ENCODE data around the gene SIRPD.

SIRPD gene

DNA sequence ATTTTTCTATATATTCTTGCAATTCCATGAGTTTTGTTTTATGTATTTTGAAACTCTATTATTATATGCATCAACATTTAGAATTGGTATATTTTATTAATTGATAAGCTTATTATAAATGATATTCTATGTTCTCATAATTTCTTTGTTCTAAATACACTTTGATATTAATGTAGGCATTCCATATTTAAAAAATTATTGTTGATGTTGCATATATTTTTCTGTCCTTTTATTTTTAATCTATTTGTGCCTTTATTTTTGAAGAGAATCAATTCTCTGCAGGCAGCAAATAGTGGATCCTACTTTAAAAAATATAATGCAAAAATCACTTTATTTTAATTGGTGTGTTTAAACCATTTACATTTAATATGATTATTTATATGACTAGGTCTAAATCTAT, 29.6 kb downstream of the SIRPD start:
- no peaks in the 10 kb centered on the region for H3K27me3 ChIP-seq
- H3K4me3 ChIP-seq, result no peak overlapping the region
- DNase-seq, result no peak
- TF ChIP-seq, protein P1, sequence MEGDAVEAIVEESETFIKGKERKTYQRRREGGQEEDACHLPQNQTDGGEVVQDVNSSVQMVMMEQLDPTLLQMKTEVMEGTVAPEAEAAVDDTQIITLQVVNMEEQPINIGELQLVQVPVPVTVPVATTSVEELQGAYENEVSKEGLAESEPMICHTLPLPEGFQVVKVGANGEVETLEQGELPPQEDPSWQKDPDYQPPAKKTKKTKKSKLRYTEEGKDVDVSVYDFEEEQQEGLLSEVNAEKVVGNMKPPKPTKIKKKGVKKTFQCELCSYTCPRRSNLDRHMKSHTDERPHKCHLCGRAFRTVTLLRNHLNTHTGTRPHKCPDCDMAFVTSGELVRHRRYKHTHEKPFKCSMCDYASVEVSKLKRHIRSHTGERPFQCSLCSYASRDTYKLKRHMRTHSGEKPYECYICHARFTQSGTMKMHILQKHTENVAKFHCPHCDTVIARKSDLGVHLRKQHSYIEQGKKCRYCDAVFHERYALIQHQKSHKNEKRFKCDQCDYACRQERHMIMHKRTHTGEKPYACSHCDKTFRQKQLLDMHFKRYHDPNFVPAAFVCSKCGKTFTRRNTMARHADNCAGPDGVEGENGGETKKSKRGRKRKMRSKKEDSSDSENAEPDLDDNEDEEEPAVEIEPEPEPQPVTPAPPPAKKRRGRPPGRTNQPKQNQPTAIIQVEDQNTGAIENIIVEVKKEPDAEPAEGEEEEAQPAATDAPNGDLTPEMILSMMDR (IDR thresholded peaks at IDR 0.05), result no peak
- intact Hi-C loops (cut with DNase I; ENCODE audit: low total_unique reads), result no loop called here
- H3K9me3 ChIP-seq, result no peaks in the 10 kb centered on the region
- no peaks in the 10 kb centered on the region for H3K4me1 ChIP-seq
- H3K27ac ChIP-seq, result no peak overlapping the region
- H3K36me3 ChIP-seq, result no peaks in the 10 kb centered on the region

DNA sequence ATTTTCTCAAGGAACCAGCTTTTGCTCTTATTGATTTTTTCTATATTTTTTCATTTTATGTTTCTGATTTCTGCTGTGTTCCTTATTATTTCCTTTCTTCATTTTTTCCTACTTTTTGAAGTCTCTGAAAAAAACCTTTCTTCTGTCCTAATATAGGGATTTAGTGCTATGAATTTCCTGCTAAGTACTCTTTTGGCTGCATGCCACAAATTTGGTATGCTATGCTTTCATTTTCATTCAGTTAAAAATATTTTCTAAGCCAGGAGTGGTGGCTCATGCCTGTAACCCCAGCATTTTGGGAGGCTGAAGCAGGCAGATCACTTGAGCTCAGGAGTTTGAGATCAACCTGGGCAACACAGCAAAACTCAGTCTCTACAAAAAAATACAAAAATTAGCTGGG, 30.6 kb downstream of the SIRPD start:
- TF ChIP-seq, protein P1 (IDR thresholded peaks at IDR 0.05), result no peak
- Histone ChIP-seq H3K4me3 (no peak overlapping the region), H3K27me3 (no peaks in the 10 kb centered on the region), H3K36me3 (no peaks in the 10 kb centered on the region), H3K9me3 (no peaks in the 10 kb centered on the region), H3K27ac (no peak overlapping the region), H3K4me1 (no peaks in the 10 kb centered on the region)
- no peak for DNase-seq
- intact Hi-C loops (cut with DNase I; ENCODE audit: low total_unique reads), result no loop called here

DNA sequence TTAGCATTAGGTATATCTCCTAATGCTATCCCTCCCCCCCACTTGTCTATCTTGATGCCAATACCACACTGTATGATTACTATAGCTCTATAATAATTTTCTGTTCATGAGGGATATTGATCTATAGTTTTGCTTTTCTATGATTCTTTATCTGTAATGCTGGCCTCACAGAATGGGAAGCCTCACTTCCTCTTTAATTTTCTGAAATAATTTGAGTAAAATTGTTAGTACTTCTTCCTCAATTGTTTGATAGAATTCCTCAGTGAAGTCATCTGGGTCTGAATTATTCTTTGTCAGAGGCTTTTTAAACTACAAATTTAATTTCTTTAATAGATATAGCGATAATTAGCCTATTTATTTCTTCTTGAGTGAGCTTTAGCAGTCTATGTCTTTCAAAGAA, 31.2 kb downstream of the SIRPD start:
- intact Hi-C loops (cut with DNase I; ENCODE audit: low total_unique reads), result no loop called here
- Histone ChIP-seq H3K4me3 (no peak overlapping the region), H3K27me3 (no peaks in the 10 kb centered on the region), H3K4me1 (no peaks in the 10 kb centered on the region), H3K36me3 (no peaks in the 10 kb centered on the region), H3K9me3 (no peaks in the 10 kb centered on the region), H3K27ac (no peak overlapping the region)
- TF ChIP-seq, protein P1 (IDR thresholded peaks at IDR 0.05), result no peak
- no peak for DNase-seq

DNA sequence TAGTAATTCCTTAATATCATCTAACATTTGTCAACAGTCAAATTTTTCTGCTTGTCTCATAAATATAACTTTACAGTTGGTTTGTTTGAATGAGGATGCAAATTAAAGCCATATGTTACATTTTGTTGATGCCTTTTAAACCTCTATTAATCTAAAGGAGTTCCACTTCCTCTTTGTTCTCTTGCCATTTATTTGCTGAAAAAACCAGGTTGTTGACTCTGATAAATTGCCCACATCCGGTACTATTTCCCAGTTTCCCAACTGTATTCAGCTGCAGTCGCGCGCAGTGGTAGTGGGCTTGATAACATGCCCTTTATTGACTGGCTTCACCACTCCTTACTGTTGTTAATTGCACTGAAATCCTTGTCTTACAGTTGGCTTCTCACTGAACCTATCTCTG, 33.5 kb downstream of the SIRPD start:
- intact Hi-C loops (cut with DNase I; ENCODE audit: low total_unique reads), result no loop called here
- no peaks in the 10 kb centered on the region for H3K4me1 ChIP-seq
- H3K27ac ChIP-seq, result no peak overlapping the region
- no peak overlapping the region for H3K4me3 ChIP-seq
- H3K9me3 ChIP-seq, result no peaks in the 10 kb centered on the region
- H3K27me3 ChIP-seq, result no peaks in the 10 kb centered on the region
- TF ChIP-seq, protein P1 (IDR thresholded peaks at IDR 0.05), result no peak
- no peaks in the 10 kb centered on the region for H3K36me3 ChIP-seq
- DNase-seq, result no peak

DNA sequence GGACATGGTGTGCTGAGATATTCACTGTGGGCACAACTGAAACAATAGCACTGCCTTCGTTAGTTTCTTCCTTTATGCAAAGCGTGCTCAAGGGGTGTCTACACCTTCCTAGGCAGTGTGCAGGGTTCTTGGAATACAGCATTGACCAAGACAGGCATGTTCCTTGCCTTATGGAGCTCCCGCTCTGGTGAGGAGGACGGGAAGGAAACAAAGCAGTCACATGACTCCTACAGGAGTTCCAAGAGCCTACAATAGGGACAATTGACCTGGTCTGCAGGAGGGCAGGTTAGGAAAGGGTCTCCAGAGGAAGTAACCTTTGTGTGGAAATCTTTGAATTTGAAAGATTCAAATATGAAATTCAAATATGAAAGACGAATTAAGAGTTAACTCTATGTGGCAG, 40.5 kb downstream of the SIRPD start:
- H3K4me3 ChIP-seq, result no peak overlapping the region
- H3K36me3 ChIP-seq, result no peaks in the 10 kb centered on the region
- no peaks in the 10 kb centered on the region for H3K9me3 ChIP-seq
- no peak overlapping the region for H3K27ac ChIP-seq
- H3K4me1 ChIP-seq, result no peaks in the 10 kb centered on the region
- intact Hi-C loops (cut with DNase I; ENCODE audit: low total_unique reads), result no loop called here
- H3K27me3 ChIP-seq, result no peaks in the 10 kb centered on the region
- TF ChIP-seq, protein P1 (IDR thresholded peaks at IDR 0.05), result no peak
- DNase-seq, result no peak

DNA sequence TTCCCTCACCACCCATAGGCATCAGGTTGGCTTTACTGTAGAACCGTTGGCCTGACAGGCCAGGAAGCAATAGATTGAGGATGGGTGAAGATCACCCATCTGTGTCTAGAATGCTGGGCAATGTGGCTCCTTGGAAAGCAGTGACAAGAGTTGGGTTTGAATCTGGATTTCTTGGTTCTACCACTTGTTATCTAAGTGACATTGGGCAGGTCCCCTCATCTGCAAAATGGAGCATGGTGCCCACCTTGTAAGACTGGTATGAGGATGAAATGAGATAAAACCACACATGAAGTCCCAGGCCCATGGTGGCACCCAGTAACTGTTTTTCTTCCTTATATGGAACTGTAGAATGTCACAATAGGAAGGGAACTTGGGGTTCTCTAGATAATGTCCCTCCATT, 43.7 kb downstream of the SIRPD start:
- H3K4me1 ChIP-seq, result no peaks in the 10 kb centered on the region
- H3K27ac ChIP-seq, result no peak overlapping the region
- no peaks in the 10 kb centered on the region for H3K9me3 ChIP-seq
- H3K4me3 ChIP-seq, result no peak overlapping the region
- no peaks in the 10 kb centered on the region for H3K36me3 ChIP-seq
- TF ChIP-seq, protein P1 (IDR thresholded peaks at IDR 0.05), result no peak
- no peak for DNase-seq
- intact Hi-C loops (cut with DNase I; ENCODE audit: low total_unique reads), result no loop called here
- peaks cover 0 to 2% of the 10 kb centered on the region in 2 donors for H3K27me3 ChIP-seq

All from tibial artery (tissue), 4 donors.